Measurements from ENCODE around the gene D2HGDH. TPM values are rescaled to one million over a fixed set of nuclear protein-coding genes. Genes with fewer than 3 reads are reported as not detected.

The D2HGDH gene
- total and polyA plus RNA-seq, 9 of the 15 experiments (the other 6 are each of a cell fraction or from before 2014, with no cell fraction given) = 0.39 to 30.8 (median 10.3) TPM

- TF ChIP-seq DLX4 (CRISPR knock-in tag; IDR thresholded peaks at IDR 0.05) (no peak), TARDBP (IDR thresholded peaks at IDR 0.05) (no peak), RBFOX2 (IDR thresholded peaks at IDR 0.05; ENCODE audit: low read depth, low read length) (peak; percentile 58), NFIX (CRISPR knock-in tag; IDR thresholded peaks at IDR 0.05; ENCODE audit: low read depth) (no peak), XRCC3 (IDR thresholded peaks at IDR 0.05) (no peak), ZNF592 (IDR thresholded peaks at IDR 0.05) (peak; percentile 57; the same call in 1 of the 2 replicates), FOXO4 (CRISPR knock-in tag; IDR thresholded peaks at IDR 0.05) (no peak), NR2C2 (CRISPR knock-in tag; IDR thresholded peaks at IDR 0.05) (no peak), NR2C2 (tag; IDR thresholded peaks at IDR 0.05) (no peak), ZNF512 (tag; IDR thresholded peaks at IDR 0.05) (no peak), THRAP3 (IDR thresholded peaks at IDR 0.05; ENCODE audit: borderline replicate concordance) (no peak), PHTF2 (CRISPR knock-in tag; IDR thresholded peaks at IDR 0.05) (no peak), ZNF583 (CRISPR knock-in tag; IDR thresholded peaks at IDR 0.05) (no peak), VEZF1 (CRISPR knock-in tag; IDR thresholded peaks at IDR 0.05) (peak; percentile 48; the same call in 1 of the 2 replicates), PYGO2 (tag; IDR thresholded peaks at IDR 0.05) (no peak)
Observed at GRCh38 chr2:241804326-241805229, 70.1 kb downstream of the D2HGDH start (continued).
